ENCODE measurements around the gene ARHGEF5.
"Not testable (repeated sequence)": the region's sequence is repeated elsewhere in the genome, so short reads cannot be mapped to it uniquely, and the experiment has no call there.

Gene ARHGEF5

GRCh38 chr7:144384555-144385245 is 29.5 kb downstream of the ARHGEF5 start:
- no peak for DNase-seq

GRCh38 chr7:144386741-144387140 is 31.5 kb downstream of the ARHGEF5 start:
- no peak for DNase-seq

- DNase-seq = no peak
Measured at GRCh38 chr7:144388950-144389349, 33.7 kb downstream of the ARHGEF5 start.

GRCh38 chr7:144390481-144390880 is 35.3 kb downstream of the ARHGEF5 start:
- DNase-seq = no peak

GRCh38 chr7:144391014-144391413 is 35.8 kb downstream of the ARHGEF5 start:
- DNase-seq = no peak

- no peak for DNase-seq
Measured at GRCh38 chr7:144391823-144392255, 36.6 kb downstream of the ARHGEF5 start.

- DNase-seq = no peak
Measured at GRCh38 chr7:144397086-144397485, 41.9 kb downstream of the ARHGEF5 start.

GRCh38 chr7:144398291-144398690 is 43.1 kb downstream of the ARHGEF5 start:
- no peak for DNase-seq

- no peak for DNase-seq
Measured at GRCh38 chr7:144398911-144399310, 43.7 kb downstream of the ARHGEF5 start.

- no peak for DNase-seq
Measured at GRCh38 chr7:144399946-144400345, 44.7 kb downstream of the ARHGEF5 start.

- no peak for DNase-seq
Measured at GRCh38 chr7:144401490-144401889, 46.3 kb downstream of the ARHGEF5 start.

- no peak for DNase-seq
Measured at GRCh38 chr7:144403102-144403501, 47.9 kb downstream of the ARHGEF5 start.

- no peak for DNase-seq
Measured at GRCh38 chr7:144403649-144404061, 48.5 kb downstream of the ARHGEF5 start, which contains the start of gene NOBOX. NOBOX (minus strand) TSS chr7:144403693.

- no peak for DNase-seq
Measured at GRCh38 chr7:144404946-144405345, 49.7 kb downstream of the ARHGEF5 start.

GRCh38 chr7:144407266-144407931 is 52.2 kb downstream of the ARHGEF5 start:
- DNase-seq = no peak

GRCh38 chr7:144408121-144408520 is 52.9 kb downstream of the ARHGEF5 start:
- DNase-seq = no peak

- DNase-seq = no peak
Measured at GRCh38 chr7:144410441-144410840, 55.2 kb downstream of the ARHGEF5 start.

GRCh38 chr7:144414815-144415214 is 59.6 kb downstream of the ARHGEF5 start:
- DNase-seq = no peak

GRCh38 chr7:144415858-144416257 is 60.7 kb downstream of the ARHGEF5 start:
- no peak for DNase-seq

GRCh38 chr7:144416341-144416740 is 61.1 kb downstream of the ARHGEF5 start:
- no peak for DNase-seq

GRCh38 chr7:144418931-144419330 is 63.7 kb downstream of the ARHGEF5 start:
- DNase-seq = not testable (repeated sequence)

- not testable (repeated sequence) for DNase-seq
Measured at GRCh38 chr7:144427539-144427938, 72.3 kb downstream of the ARHGEF5 start.

- no peak for DNase-seq
Measured at GRCh38 chr7:144428431-144428830, 73.2 kb downstream of the ARHGEF5 start.
